AG09309 (cell line): Measurements from ENCODE around the gene DNAH10.

Source experiments
- DNase-seq: peaks from one replicate; pipeline ENCODE4 v3.0.0-alpha.2; 2010; ENCODE audit warnings: low read depth
- H3K4me3 ChIP-seq: 2 replicates; pipeline ENCODE4 v1.5.1; 2011; ENCODE audit warnings: mild to moderate bottlenecking, low read depth, low read length, moderate library complexity; ENCODE audit not compliant: control insufficient read depth
- CTCF ChIP-seq: IDR thresholded peaks from 2 replicates; pipeline ENCODE4 v1.5.1; 2011; ENCODE audit warnings: mild to moderate bottlenecking, low read depth, low read length, inconsistent platforms; ENCODE audit not compliant: insufficient read depth, control insufficient read depth; ENCODE audit errors: missing control alignments

Gene DNAH10

GRCh38 chr12:123754041-123754772 is 7.9 kb upstream of the DNAH10 start:
- no peak for TF ChIP-seq CTCF

GRCh38 chr12:123757561-123757960 is 4.5 kb upstream of the DNAH10 start:
- no peak overlapping the region for H3K4me3 ChIP-seq
- peak; percentile 74 for DNase-seq
- TF ChIP-seq CTCF = no peak

More at GRCh38 chr12:123754041-123754772, 7.9 kb upstream of the DNAH10 start:
- no peak overlapping the region for H3K4me3 ChIP-seq
- no peak for DNase-seq

- no peak overlapping the region for H3K4me3 ChIP-seq
- no peak for TF ChIP-seq CTCF
- DNase-seq = no peak
Measured at GRCh38 chr12:123760267-123760938, 1.7 kb upstream of the DNAH10 start.

GRCh38 chr12:123762715-123763052 is 583 bp downstream of the DNAH10 start:
- no peak for DNase-seq
- no peak overlapping the region for H3K4me3 ChIP-seq
- TF ChIP-seq CTCF = no peak

- TF ChIP-seq CTCF = no peak
- no peak for DNase-seq
- H3K4me3 ChIP-seq = no peak overlapping the region
Measured at GRCh38 chr12:123763093-123763492, 992 bp downstream of the DNAH10 start.

GRCh38 chr12:123764109-123764508 is 2.0 kb downstream of the DNAH10 start:
- no peak overlapping the region for H3K4me3 ChIP-seq
- TF ChIP-seq CTCF = no peak
- DNase-seq = no peak
